ENCODE results near the gene MSTO1. TPM values are rescaled to one million over a fixed set of nuclear protein-coding genes. Genes with fewer than 3 reads are reported as not detected.
"Not testable (repeated sequence)": the region's sequence is repeated elsewhere in the genome, so short reads cannot be mapped to it uniquely, and the experiment has no call there.

MSTO1 gene
- total RNA-seq, 3 donors from 2014 or later, result 21.2 to 24.1 (median 23.1) TPM

- no peaks in the 10 kb centered on the region for H3K9me3 ChIP-seq
- H3K36me3 ChIP-seq (ENCODE audit: low read depth), result no peaks in the 10 kb centered on the region
- no peak for TF ChIP-seq CTCF (IDR thresholded peaks at IDR 0.05)
- H3K4me1 ChIP-seq (ENCODE audit: low read depth), result peaks cover 3% of the 10 kb centered on the region
- no peak for DNase-seq
- intact Hi-C loops (cut with DNase I, micrococcal nuclease), result no loop called here
- no peak overlapping the region for H3K4me3 ChIP-seq
- no peak for ATAC-seq
Observed at GRCh38 chr1:155649676-155650075, 39.7 kb downstream of the MSTO1 start.

- TF ChIP-seq CTCF (IDR thresholded peaks at IDR 0.05), result no peak
- Histone ChIP-seq H3K4me1 (ENCODE audit: low read depth) (peaks cover 3% of the 10 kb centered on the region), H3K9me3 (no peaks in the 10 kb centered on the region), H3K4me3 (no peak overlapping the region), H3K36me3 (ENCODE audit: low read depth) (no peaks in the 10 kb centered on the region)
- intact Hi-C loops (cut with DNase I, micrococcal nuclease), result no loop called here
- ATAC-seq, result no peak
- no peak for DNase-seq
Observed at GRCh38 chr1:155650231-155650757, 40.3 kb downstream of the MSTO1 start.

- H3K36me3 ChIP-seq (ENCODE audit: low read depth), result no peaks in the 10 kb centered on the region
- H3K4me1 ChIP-seq (ENCODE audit: low read depth), result peaks cover 3% of the 10 kb centered on the region
- intact Hi-C loops (cut with DNase I, micrococcal nuclease), result no loop called here
- DNase-seq (no peak), ATAC-seq (no peak)
- no peak for TF ChIP-seq CTCF (IDR thresholded peaks at IDR 0.05)
- no peaks in the 10 kb centered on the region for H3K9me3 ChIP-seq
- H3K4me3 ChIP-seq, result no peak overlapping the region
Observed at GRCh38 chr1:155651861-155652661, 42.0 kb downstream of the MSTO1 start.

GRCh38 chr1:155652951-155653350, 42.9 kb downstream of the MSTO1 start:
- H3K36me3 ChIP-seq (ENCODE audit: low read depth), result no peaks in the 10 kb centered on the region
- H3K9me3 ChIP-seq, result no peaks in the 10 kb centered on the region
- peaks cover 3% of the 10 kb centered on the region for H3K4me1 ChIP-seq (ENCODE audit: low read depth)
- no peak overlapping the region for H3K4me3 ChIP-seq
- no peak for DNase-seq
- TF ChIP-seq CTCF (IDR thresholded peaks at IDR 0.05), result no peak
- intact Hi-C loops (cut with DNase I, micrococcal nuclease), result no loop called here
- ATAC-seq, result no peak

GRCh38 chr1:155657463-155657862, 47.4 kb downstream of the MSTO1 start:
- ATAC-seq, result no peak
- intact Hi-C loops (cut with DNase I, micrococcal nuclease), result no loop called here

GRCh38 chr1:155661239-155661638, 51.2 kb downstream of the MSTO1 start:
- H3K36me3 ChIP-seq (ENCODE audit: low read depth); DNase-seq; H3K4me3 ChIP-seq; H3K4me1 ChIP-seq (ENCODE audit: low read depth); ATAC-seq; intact Hi-C loops (cut with DNase I, micrococcal nuclease); H3K9me3 ChIP-seq: not testable (repeated sequence)

More at GRCh38 chr1:155657463-155657862, 47.4 kb downstream of the MSTO1 start:
- Histone ChIP-seq H3K36me3 (ENCODE audit: low read depth) (peaks cover 10% of the 10 kb centered on the region), H3K4me1 (ENCODE audit: low read depth) (no peaks in the 10 kb centered on the region), H3K4me3 (no peak overlapping the region), H3K9me3 (no peaks in the 10 kb centered on the region)
- DNase-seq, result no peak
- TF ChIP-seq CTCF (IDR thresholded peaks at IDR 0.05), result no peak
